ENCODE measurements around the gene TACSTD2.
"Not testable (repeated sequence)": the region's sequence is repeated elsewhere in the genome, so short reads cannot be mapped to it uniquely, and the experiment has no call there.

DNA sequence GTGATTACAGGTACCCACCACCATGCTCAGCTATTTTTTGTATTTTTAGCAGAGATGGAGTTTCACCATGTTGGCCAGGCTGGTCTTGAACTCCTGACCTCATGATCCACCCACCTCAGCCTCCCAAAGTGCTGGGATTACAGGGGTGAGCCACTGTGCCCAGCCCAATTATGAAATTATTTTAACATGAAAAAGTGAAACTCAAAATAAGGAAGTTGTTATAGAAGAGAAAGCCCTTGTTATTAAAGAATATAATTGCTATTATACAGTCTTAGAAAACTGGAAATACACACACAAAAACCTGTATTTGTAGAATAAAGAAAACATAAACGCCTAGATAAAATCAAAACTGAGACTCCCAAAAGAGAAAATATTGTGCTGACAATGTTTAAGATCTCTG, 45.2 kb downstream of the TACSTD2 start:
- not testable (repeated sequence) for TF ChIP-seq EZH2 (IDR thresholded peaks at IDR 0.05; ENCODE audit: borderline replicate concordance, insufficient read depth, low read depth, low read length, poor library complexity, severe bottlenecking)
- TF ChIP-seq, protein P1, sequence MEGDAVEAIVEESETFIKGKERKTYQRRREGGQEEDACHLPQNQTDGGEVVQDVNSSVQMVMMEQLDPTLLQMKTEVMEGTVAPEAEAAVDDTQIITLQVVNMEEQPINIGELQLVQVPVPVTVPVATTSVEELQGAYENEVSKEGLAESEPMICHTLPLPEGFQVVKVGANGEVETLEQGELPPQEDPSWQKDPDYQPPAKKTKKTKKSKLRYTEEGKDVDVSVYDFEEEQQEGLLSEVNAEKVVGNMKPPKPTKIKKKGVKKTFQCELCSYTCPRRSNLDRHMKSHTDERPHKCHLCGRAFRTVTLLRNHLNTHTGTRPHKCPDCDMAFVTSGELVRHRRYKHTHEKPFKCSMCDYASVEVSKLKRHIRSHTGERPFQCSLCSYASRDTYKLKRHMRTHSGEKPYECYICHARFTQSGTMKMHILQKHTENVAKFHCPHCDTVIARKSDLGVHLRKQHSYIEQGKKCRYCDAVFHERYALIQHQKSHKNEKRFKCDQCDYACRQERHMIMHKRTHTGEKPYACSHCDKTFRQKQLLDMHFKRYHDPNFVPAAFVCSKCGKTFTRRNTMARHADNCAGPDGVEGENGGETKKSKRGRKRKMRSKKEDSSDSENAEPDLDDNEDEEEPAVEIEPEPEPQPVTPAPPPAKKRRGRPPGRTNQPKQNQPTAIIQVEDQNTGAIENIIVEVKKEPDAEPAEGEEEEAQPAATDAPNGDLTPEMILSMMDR (IDR thresholded peaks at IDR 0.05) = not testable (repeated sequence)
